GM19043 (cell line): ENCODE measurements around the gene ANP32E.
"Not testable (repeated sequence)": the region's sequence is repeated elsewhere in the genome, so short reads cannot be mapped to it uniquely, and the experiment has no call there.

Source experiments
- ATAC-seq: cut with Tn5 transposase; IDR thresholded peaks from one replicate; pipeline ENCODE4 v1.9.1; 2021; ENCODE audit warnings: low read depth; ENCODE audit not compliant: unreplicated experiment

ANP32E gene

GRCh38 chr1:150257624-150258585, 22.0 kb upstream of the ANP32E start, which contains the start of gene CA14:
CA14 (plus strand) TSS chr1:150257774; CDS start chr1:150258129, 355 bp downstream.
- ATAC-seq: no peak

- ATAC-seq: no peak
Observed at GRCh38 chr1:150256554-150257341, 20.8 kb upstream of the ANP32E start.

- no peak for ATAC-seq
Observed at GRCh38 chr1:150256198-150256553, 20.3 kb upstream of the ANP32E start.

GRCh38 chr1:150249936-150250335, 14.0 kb upstream of the ANP32E start:
- no peak for ATAC-seq

GRCh38 chr1:150243003-150243402, 7.1 kb upstream of the ANP32E start:
- ATAC-seq: no peak

- no peak for ATAC-seq
Observed at GRCh38 chr1:150237746-150238145, 1.8 kb upstream of the ANP32E start.

- ATAC-seq: not testable (repeated sequence)
Observed at GRCh38 chr1:150237176-150237575, 1.3 kb upstream of the ANP32E start.

GRCh38 chr1:150236614-150237100, 745 bp upstream of the ANP32E start:
- ATAC-seq: no peak

GRCh38 chr1:150235294-150235851, 539 bp downstream of the ANP32E start:
- ATAC-seq: no peak

- ATAC-seq: peak; percentile 40
Observed at GRCh38 chr1:150234566-150235293, 1.2 kb downstream of the ANP32E start.

GRCh38 chr1:150234309-150234565, 1.7 kb downstream of the ANP32E start:
- no peak for ATAC-seq

- no peak for ATAC-seq
Observed at GRCh38 chr1:150233359-150234308, 2.3 kb downstream of the ANP32E start.

GRCh38 chr1:150232921-150233320, 3.0 kb downstream of the ANP32E start:
- ATAC-seq: not testable (repeated sequence)

- ATAC-seq: not testable (repeated sequence)
Observed at GRCh38 chr1:150228246-150228645, 7.7 kb downstream of the ANP32E start.

GRCh38 chr1:150227228-150227627, 8.7 kb downstream of the ANP32E start:
- ATAC-seq: no peak

GRCh38 chr1:150226486-150226885, 9.4 kb downstream of the ANP32E start:
- ATAC-seq: no peak

GRCh38 chr1:150225546-150225945, 10.4 kb downstream of the ANP32E start:
- no peak for ATAC-seq

GRCh38 chr1:150224983-150225382, 10.9 kb downstream of the ANP32E start:
- no peak for ATAC-seq

- ATAC-seq: no peak
Observed at GRCh38 chr1:150221552-150221951, 14.4 kb downstream of the ANP32E start.
